NCI-H187 (cell line): ENCODE measurements around the gene STAP2.

Experiments used
- DNase-seq, 2 experiments: peaks; one replicate each; lab custom pipeline; 2025; lab: John Stamatoyannopoulos, UW

Gene STAP2

GRCh38 chr19:4327252-4327876 lies 11.3 kb downstream of the STAP2 start:
- DNase-seq: peak; percentile 47 to 55

DNA sequence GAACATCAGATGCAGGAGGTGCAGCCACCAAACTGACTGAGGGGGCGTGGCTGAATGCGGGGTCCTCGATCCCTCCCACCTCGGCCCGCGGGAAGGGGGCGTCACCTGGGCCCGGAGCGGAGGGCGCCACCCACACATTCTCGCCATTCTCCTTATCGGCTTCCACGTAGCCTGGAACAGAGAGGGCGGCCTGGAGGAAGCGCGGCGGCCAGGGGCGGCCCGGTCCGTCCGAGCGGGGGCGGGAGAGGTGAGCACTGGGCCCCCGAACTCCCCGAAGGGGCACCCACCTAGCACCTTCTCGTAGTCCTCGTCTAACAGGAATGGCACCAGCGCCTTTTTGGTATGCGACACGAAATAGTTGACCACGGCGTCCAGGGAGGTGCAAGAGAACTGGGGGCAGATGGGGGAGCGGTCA lies 11.8 kb downstream of the STAP2 start:
- no peak for DNase-seq

GRCh38 chr19:4326215-4326836 lies 12.3 kb downstream of the STAP2 start:
- DNase-seq: no peak

- DNase-seq: no peak
These were observed 14.4 kb downstream of the STAP2 start for GRCh38 chr19:4324228-4324627.

DNA sequence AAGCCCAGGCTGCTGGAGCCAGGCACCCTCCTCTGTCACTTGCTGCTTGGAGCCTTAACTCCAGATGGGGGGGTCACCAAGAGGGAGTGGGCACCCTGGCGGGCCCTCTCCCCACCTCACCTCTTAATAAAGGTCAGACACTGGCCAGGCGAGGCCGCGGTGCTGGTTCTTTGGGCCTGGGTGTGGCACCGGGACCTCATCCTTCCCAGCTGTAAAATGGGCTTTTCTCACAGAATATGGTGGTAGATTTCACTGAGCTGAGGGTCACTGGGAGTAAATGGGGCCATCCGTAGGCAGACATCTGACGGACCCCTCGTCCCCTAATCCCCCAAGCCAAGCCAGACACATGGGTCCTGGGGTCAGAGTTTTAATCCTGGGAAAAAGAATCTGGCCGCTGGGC lies 14.9 kb downstream of the STAP2 start:
- DNase-seq: no peak

DNA sequence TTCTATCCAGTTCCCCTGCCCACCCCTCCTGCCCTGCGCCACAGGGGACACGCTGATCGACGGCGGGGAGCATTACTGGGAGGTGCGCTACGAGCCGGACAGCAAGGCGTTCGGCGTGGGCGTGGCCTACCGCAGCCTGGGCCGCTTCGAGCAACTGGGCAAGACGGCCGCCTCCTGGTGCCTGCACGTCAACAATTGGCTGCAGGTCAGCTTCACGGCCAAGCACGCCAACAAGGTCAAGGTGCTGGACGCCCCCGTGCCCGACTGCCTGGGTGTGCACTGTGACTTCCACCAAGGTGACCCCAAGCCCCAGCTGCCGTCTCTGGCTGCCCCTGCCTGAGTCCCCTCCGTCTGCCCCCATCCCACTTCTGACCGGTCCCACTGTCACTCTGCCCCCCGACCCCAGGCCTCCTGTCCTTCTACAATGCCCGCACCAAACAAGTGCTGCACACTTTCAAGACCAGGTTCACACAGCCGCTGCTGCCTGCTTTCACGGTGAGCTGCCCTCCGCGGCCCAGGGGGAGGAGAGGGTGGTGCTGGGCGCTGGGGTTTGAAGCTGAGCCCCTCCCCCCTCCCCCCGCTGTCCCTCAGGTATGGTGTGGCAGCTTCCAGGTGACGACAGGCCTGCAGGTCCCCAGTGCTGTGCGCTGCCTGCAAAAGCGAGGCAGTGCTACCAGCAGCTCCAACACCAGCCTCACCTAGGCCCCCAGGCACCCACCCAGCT lies 15.5 kb downstream of the STAP2 start:
- no peak for DNase-seq

- DNase-seq: no peak
These were observed 18.2 kb downstream of the STAP2 start for GRCh38 chr19:4320419-4320818.

DNA sequence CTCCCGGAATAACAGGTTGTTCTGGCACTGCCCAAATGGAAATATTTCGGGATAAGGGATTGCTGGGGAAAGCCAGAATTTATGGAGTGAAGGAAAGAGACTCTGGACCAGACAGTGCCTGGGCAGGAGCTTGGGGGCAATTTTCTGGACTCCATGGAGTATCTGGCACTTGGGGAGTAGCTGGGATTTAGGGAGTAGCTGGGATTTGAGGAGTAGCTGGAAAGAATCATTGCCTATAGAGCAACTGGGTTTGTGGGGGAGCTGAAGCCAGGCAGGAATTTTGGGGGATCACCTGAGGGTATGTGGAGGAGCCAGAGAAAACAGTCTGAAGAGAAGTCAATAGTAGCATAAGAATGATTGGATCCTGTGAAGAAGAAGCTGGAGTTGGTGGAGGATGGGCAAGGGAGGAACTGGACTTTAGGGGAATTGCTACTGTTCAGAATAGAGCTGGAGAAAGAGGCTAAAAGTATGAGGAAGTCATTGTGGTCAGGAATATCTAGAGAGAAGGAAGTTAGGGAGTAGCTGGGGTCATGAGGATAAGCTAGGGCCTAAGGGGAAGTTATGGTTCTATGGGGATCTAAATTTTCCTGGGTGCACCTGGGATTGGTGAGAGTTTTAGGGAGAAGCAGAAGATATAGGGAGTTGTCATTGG lies 19.4 kb downstream of the STAP2 start:
- DNase-seq: no peak

DNA sequence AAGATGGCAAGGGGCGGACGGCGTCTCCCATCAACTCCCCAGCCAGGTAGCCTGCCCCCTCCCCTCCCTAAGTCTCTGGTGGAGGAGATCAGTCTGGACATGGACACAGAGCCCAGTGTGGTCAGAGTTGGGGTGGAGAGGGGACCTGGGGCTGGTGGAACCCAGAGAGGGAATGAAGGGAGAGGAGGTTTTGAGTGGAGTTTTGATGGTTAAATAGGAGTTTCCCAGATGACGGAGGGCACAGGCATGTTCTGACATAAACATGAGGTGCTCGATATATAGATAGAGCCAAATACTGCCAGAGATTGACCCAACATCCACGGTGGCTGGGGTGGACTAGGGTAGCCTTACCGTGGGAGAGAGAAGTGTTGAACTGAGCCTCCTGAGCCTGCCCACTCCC lies 20.2 kb downstream of the STAP2 start:
- no peak for DNase-seq

GRCh38 chr19:4316956-4317355 lies 21.7 kb downstream of the STAP2 start:
- no peak for DNase-seq

DNA sequence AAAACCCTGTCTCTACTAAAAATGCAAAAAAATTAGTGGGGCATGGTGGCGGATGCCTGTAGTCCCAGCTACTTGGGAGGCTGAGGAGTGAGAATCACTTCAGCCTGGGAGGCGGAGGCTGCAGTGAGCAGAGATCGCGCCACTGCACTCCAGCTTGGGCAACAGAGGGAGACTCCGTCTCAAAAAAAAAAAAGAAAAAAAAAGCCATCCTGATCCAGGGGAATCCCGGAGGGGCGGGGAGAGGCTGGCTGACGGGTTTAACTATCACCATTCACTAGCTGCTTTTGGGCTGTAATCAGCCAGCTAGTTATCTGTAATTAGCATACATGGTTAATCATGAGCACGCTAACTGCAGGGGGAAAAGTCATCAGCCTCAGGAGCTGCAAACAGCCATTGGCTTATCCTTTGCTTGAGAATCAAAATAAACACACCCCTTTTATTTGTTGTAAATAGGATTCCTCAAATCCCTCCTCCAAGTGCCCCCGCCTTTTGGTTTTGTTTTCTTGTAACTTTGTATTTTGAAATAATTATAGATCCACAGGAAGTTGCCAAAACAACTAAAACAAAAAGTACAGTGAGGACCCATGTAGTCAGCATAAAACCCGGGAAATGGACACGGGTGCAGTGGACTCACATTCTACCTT lies 24.7 kb downstream of the STAP2 start:
- DNase-seq: no peak

DNA sequence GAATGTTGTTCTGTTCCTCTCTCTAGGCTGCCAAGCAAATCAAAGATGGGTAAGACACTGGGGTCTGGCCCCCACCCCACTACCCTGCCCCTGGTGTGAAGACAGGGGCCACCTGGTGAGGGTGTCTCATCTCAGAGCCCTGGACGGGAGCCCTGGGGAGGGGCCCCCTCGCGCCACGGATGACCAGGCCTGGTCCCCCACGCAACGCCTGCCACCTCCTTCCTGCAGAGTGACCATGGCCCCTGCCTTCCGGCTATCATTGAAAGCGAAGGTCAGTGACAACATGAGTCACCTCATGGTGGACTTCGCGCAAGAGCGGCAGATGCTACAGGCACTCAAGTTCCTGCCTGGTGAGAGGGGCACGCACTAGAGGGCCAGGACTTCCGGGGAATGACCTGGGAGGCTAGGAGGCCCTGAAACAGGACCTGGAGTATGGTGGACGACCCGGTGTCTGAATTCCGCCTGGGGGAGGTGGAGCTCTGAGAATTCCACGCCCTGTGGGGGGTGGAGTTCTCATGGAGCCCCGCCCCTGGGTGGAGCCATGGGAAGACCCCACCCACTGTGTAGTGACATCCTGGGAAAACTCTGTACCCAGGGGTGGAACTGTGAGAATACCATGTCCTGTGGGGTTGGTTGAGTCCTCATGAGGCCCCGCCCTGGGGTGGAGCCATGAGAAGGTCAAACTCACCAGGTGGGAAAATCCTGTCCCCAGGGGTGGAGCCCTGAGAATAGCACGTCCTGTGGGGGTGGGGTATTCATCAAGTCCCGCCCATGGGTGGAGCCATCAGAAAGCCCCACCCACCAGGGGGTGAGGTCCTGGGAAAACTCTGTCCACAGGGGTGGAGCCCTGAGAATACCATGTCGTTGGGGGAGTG lies 28.1 kb downstream of the STAP2 start:
- DNase-seq: no peak

- no peak for DNase-seq
These were observed 33.0 kb downstream of the STAP2 start for GRCh38 chr19:4305659-4306058.

- no peak for DNase-seq
These were observed 33.4 kb downstream of the STAP2 start for GRCh38 chr19:4305257-4305612.

- peak; percentile 22 to 33 for DNase-seq
These were observed 33.9 kb downstream of the STAP2 start, which contains the start of gene FSD1 for GRCh38 chr19:4304538-4305256. Gene FSD1, plus strand, starts transcription at chr19:4304598. Its CDS starts 149 bp downstream, at chr19:4304747.

GRCh38 chr19:4303819-4304537 lies 34.6 kb downstream of the STAP2 start:
- no peak for DNase-seq

DNA sequence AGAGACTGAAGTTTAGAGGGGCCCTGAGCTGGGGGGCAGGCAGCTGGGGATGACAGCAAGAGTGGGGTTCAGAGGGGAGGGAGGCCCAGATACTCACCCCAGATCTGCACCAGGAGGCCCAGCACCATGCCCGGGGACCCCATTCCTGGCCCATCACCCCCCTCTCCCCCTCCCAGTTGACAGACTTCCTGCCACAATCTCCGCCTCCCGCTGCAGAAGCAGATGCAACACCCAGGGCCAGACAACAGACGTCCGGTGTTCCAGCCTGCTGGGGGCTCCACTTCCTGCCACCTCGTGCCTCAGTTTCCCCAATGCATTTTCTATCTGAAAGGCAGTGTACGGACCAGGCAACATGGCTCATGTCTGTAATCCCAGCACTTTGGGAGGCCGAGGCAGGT lies 36.4 kb downstream of the STAP2 start, which contains the start of gene TMIGD2:
TMIGD2 (minus strand) TSS at position 147 of the 398 bp plus-strand sequence; CDS start at position 143, 4 bp downstream.
- DNase-seq: no peak

DNA sequence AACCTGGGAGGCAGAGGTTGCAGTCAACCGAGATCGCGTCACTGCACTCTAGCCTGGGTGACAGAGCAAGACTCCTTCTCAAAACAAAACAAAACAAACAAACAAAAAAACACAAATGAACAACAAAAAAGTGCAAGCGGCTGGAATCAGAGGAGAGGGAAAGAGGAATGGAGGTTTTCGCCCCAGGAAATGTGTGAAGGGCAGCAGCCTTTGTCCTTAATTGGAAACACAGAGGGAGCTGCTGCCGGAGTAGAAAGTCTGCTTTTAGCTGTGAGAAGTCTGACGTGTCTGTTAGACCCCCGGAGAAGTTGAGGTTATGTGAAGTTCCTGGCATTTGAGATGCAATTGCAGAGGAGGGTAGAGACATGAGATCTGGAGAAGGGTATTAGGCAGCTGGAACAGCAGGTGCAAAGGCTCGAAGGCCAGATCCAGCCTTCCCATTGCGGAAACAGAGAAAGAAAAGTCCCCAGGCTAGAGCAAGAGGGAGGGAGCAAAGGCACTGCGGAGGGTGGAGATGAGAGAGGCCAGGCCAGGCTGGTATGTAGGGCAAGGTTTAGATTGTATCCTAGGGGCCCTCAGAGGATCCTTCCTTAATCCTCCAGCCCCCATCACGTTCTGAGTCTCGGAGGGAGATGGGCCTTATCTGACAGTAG lies 36.9 kb downstream of the STAP2 start:
- no peak for DNase-seq

GRCh38 chr19:4300589-4300988 lies 38.0 kb downstream of the STAP2 start:
- no peak for DNase-seq
